Measurements from ENCODE around the gene NOVA1.

DNA sequence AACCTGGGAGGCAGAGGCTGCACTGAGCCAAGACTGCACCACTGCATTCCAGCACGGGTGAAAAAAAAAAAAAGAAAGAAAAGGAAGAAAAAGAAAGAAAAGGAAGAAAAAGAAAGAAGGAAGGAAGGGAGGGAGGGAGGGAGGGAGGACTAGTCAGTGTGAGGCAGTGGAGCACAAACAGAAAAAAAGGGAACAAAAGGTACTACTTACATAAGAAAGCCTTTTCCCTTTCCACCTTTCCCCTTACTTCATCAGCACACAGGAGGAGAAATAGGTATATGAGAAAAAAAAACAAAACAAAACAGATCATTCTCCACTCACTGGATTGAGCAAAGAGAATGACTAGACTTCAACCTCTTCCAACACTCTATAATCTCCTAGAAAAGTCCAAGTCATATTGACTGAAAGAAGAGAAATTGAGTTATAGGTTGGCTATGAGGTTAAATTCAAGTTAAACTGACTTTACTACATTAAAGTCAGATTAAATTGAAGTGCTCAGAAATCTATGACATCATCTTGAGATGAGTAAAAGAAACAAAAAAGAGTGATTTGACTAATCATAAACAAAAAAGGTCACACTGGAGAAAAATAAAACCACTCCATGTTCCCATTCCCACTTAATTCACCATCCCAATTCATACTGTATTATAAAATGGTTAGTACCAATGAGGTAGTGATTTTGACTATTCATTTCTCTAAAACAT lies 43.6 kb downstream of the NOVA1 start:
- TF ChIP-seq, protein P1, sequence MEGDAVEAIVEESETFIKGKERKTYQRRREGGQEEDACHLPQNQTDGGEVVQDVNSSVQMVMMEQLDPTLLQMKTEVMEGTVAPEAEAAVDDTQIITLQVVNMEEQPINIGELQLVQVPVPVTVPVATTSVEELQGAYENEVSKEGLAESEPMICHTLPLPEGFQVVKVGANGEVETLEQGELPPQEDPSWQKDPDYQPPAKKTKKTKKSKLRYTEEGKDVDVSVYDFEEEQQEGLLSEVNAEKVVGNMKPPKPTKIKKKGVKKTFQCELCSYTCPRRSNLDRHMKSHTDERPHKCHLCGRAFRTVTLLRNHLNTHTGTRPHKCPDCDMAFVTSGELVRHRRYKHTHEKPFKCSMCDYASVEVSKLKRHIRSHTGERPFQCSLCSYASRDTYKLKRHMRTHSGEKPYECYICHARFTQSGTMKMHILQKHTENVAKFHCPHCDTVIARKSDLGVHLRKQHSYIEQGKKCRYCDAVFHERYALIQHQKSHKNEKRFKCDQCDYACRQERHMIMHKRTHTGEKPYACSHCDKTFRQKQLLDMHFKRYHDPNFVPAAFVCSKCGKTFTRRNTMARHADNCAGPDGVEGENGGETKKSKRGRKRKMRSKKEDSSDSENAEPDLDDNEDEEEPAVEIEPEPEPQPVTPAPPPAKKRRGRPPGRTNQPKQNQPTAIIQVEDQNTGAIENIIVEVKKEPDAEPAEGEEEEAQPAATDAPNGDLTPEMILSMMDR (optimal IDR thresholded peaks at IDR 0.05 in 1 of 3, IDR thresholded peaks at IDR 0.05 in 1 of 3, conservative IDR thresholded peaks at IDR 0.05 in 1 of 3; ENCODE audit: extremely low read depth in 1 of 3, insufficient read depth in 2 of 3, low read length in 3 of 3) = no peak
- no peak for TF ChIP-seq EZH2 (IDR thresholded peaks at IDR 0.05; ENCODE audit: low read length)

Measured in keratinocyte (primary cell).